HEK293 (cell line): Measurements from ENCODE around the gene CCDC127.

Experiments
- CTCF ChIP-seq: fragments of 450-650 bp; formaldehyde crosslinking; IDR thresholded peaks from 2 replicates; pipeline ENCODE4 v1.5.1; 2016; ENCODE audit warnings: missing biosample characterization, missing genetic modification characterization
- ZBTB26 ChIP-seq: fragments of 450-650 bp; formaldehyde crosslinking; optimal IDR thresholded peaks from 2 replicates; pipeline ENCODE3; 2016; ENCODE audit warnings: missing biosample characterization, mild to moderate bottlenecking, missing genetic modification characterization

GRCh38 chr5:159448-160172 lies 58.3 kb downstream of the CCDC127 start:
- TF ChIP-seq CTCF (tag by site-specific recombination) (no peak), ZBTB26 (tag by site-specific recombination) (no peak)
